K562 (cell line): ENCODE measurements around the gene MSTN.

Experiments used
- ATF3 ChIP-seq, 2 experiments: fragments of 450-650 bp in 1 of 2; sonication (generic) in 1 of 2; formaldehyde crosslinking in 1 of 2; IDR thresholded peaks in 1 of 2; conservative IDR thresholded peaks in 1 of 2; 2 replicates each; pipeline versions ENCODE4 v1.6.1 to v1.8.1; 2016 to 2023; ENCODE audit warnings: mild to moderate bottlenecking in 2 of 2, moderate library complexity in 2 of 2, inconsistent platforms in 1 of 2, missing genetic modification reagents in 1 of 2
- FOXP1 ChIP-seq: sonication (generic); formaldehyde crosslinking; IDR thresholded peaks from 2 replicates; pipeline ENCODE4 v1.8.0; 2022; ENCODE audit warnings: mild to moderate bottlenecking, missing genetic modification reagents
- HMG20B ChIP-seq: fragments of 250-450 bp; sonication (Bioruptor Pico); IDR thresholded peaks from 2 replicates; pipeline ENCODE4 v1.5.0; 2021; ENCODE audit warnings: mild to moderate bottlenecking

GRCh38 chr2:190107409-190107808 lies 44.9 kb upstream of the MSTN start:
- TF ChIP-seq HMG20B (CRISPR knock-in tag) (no peak), ATF3 (IDR thresholded peaks at IDR 0.05) (no peak), ATF3 (CRISPR knock-in tag; conservative IDR thresholded peaks at IDR 0.05) (no peak), FOXP1 (CRISPR knock-in tag) (no peak)
